Breast epithelium (tissue), 4 donors: ENCODE results near the gene PFKFB1. TPM values are rescaled to one million over a fixed set of nuclear protein-coding genes. Genes with fewer than 3 reads are reported as not detected.
A peak's percentile ranks its signal among the peaks of the same experiment; 100 is the strongest.

Experiments used
- DNase-seq, 2 donors: peaks; one replicate each; pipeline ENCODE4 v3.0.0-alpha.2; 2019; ENCODE audit warnings: low spot score in 2 of 2
- H3K27ac ChIP-seq, 2 donors: fragments of 200-600 bp; sonication (generic) in 1 of 2; one replicate each; pipeline ENCODE4 v1.5.1; 2016 to 2019; ENCODE audit warnings: mild to moderate bottlenecking in 1 of 2
- H3K27me3 ChIP-seq, 2 donors: fragments of 200-600 bp; sonication (generic) in 1 of 2; one replicate each; pipeline versions ENCODE4 v1.5.1 to v1.6.0; 2017 to 2019; ENCODE audit warnings: control low read depth in 1 of 2, mild to moderate bottlenecking in 1 of 2
- H3K36me3 ChIP-seq: fragments of 200-600 bp; one replicate; pipeline ENCODE4 v1.5.1; 2019
- H3K4me1 ChIP-seq, 2 donors: fragments of 200-600 bp; sonication (generic); one replicate each; pipeline ENCODE4 v1.5.1; 2016 to 2019; ENCODE audit warnings: control low read depth in 1 of 2
- H3K4me3 ChIP-seq, 3 donors: fragments of 200-600 bp; sonication (generic); 1 replicate in 2 of 3; 2 replicates in 1 of 3; pipeline ENCODE4 v1.5.1; 2016 to 2019; ENCODE audit warnings: mild to moderate bottlenecking in 3 of 3, moderate library complexity in 2 of 3
- H3K9me3 ChIP-seq, 2 donors: fragments of 200-600 bp; sonication (generic) in 1 of 2; one replicate each; pipeline ENCODE4 v1.5.1; 2016 to 2019; ENCODE audit warnings: control low read depth in 1 of 2
- CTCF ChIP-seq, 3 donors: fragments of 450-650 bp; IDR thresholded peaks; one replicate each; pipeline ENCODE4 v1.5.1; 2016 to 2017; ENCODE audit warnings: antibody characterized with exemption in 3 of 3, mild to moderate bottlenecking in 3 of 3, moderate library complexity in 3 of 3
- POLR2A ChIP-seq: fragments of 450-650 bp; IDR thresholded peaks from one replicate; pipeline ENCODE4 v1.6.1; 2016; ENCODE audit warnings: antibody characterized with exemption, mild to moderate bottlenecking, moderate library complexity
- POLR2AphosphoS5 ChIP-seq, 3 donors: sonication (generic); formaldehyde crosslinking; IDR thresholded peaks; one replicate each; pipeline ENCODE4 v1.6.1; 2017; ENCODE audit warnings: antibody characterized with exemption in 3 of 3
- intact Hi-C: fragments of 100-400 bp; cut with DNase I; formaldehyde crosslinking; loops from one replicate; pipeline ENCODE4 v1.15.1; 2023; ENCODE audit warnings: low total_unique reads
- total RNA-seq, 3 donors: library from RNA; depleted of rRNA; stranded (reverse); fragments of >200 nt; gene quantifications; one replicate each; pipeline ENCODE4 v1.1.0, GENCODE V29; 2016

PFKFB1 gene
- total RNA-seq, 3 donors from 2014 or later: 2.6 to 18.7 (median 3.1) TPM

- Histone ChIP-seq H3K27me3 (peaks cover 0 to 53% of the 10 kb centered on the region in 2 donors), H3K27ac (no peak overlapping the region), H3K9me3 (no peaks in the 10 kb centered on the region), H3K4me1 (no peaks in the 10 kb centered on the region), H3K4me3 (no peak overlapping the region), H3K36me3 (no peaks in the 10 kb centered on the region)
- TF ChIP-seq POLR2A: no peak
- no peak for TF ChIP-seq POLR2AphosphoS5 (IDR thresholded peaks at IDR 0.05)
- no peak for TF ChIP-seq CTCF (IDR thresholded peaks at IDR 0.05)
- intact Hi-C loops: no loop called here
- no peak for DNase-seq
These were observed 20.9 kb upstream of the PFKFB1 start for GRCh38 chrX:55014897-55015299.

GRCh38 chrX:55011294-55011693 is 17.3 kb upstream of the PFKFB1 start:
- no peak overlapping the region for H3K27ac ChIP-seq
- no peaks in the 10 kb centered on the region for H3K9me3 ChIP-seq
- DNase-seq: no peak
- H3K27me3 ChIP-seq: peaks cover 0 to 51% of the 10 kb centered on the region in 2 donors
- no peaks in the 10 kb centered on the region for H3K36me3 ChIP-seq
- no peak overlapping the region for H3K4me3 ChIP-seq
- TF ChIP-seq POLR2AphosphoS5 (IDR thresholded peaks at IDR 0.05) (no peak), POLR2A (no peak), CTCF (IDR thresholded peaks at IDR 0.05) (no peak)
- H3K4me1 ChIP-seq: no peaks in the 10 kb centered on the region
- intact Hi-C loops: no loop called here

GRCh38 chrX:55008571-55009358 is 14.8 kb upstream of the PFKFB1 start:
- H3K4me3 ChIP-seq: no peak overlapping the region
- H3K27me3 ChIP-seq: peaks cover 0 to 42% of the 10 kb centered on the region in 2 donors
- peak overlapping the region; percentile 73 to 76 for H3K27ac ChIP-seq
- TF ChIP-seq POLR2AphosphoS5 (IDR thresholded peaks at IDR 0.05) (no peak), POLR2A (no peak), CTCF (IDR thresholded peaks at IDR 0.05) (no peak)
- H3K9me3 ChIP-seq: no peaks in the 10 kb centered on the region
- intact Hi-C loops: no loop called here
- H3K4me1 ChIP-seq: no peaks in the 10 kb centered on the region
- no peak for DNase-seq
- no peaks in the 10 kb centered on the region for H3K36me3 ChIP-seq

- TF ChIP-seq POLR2A (no peak), POLR2AphosphoS5 (IDR thresholded peaks at IDR 0.05) (no peak), CTCF (IDR thresholded peaks at IDR 0.05) (no peak)
- peak overlapping the region; percentile 70 to 73 for H3K27ac ChIP-seq
These were observed 13.7 kb upstream of the PFKFB1 start for GRCh38 chrX:55007656-55008055.

GRCh38 chrX:55006827-55007621 is 13.0 kb upstream of the PFKFB1 start:
- H3K27me3 ChIP-seq: peaks cover 0 to 41% of the 10 kb centered on the region in 2 donors
- no peak for TF ChIP-seq POLR2AphosphoS5 (IDR thresholded peaks at IDR 0.05)
- TF ChIP-seq CTCF (IDR thresholded peaks at IDR 0.05): no peak
- no peak for TF ChIP-seq POLR2A

More at GRCh38 chrX:55007656-55008055, 13.7 kb upstream of the PFKFB1 start:
- Histone ChIP-seq H3K9me3 (no peaks in the 10 kb centered on the region), H3K4me3 (no peak overlapping the region), H3K36me3 (no peaks in the 10 kb centered on the region), H3K27me3 (peaks cover 0 to 35% of the 10 kb centered on the region in 2 donors), H3K4me1 (no peaks in the 10 kb centered on the region)
- DNase-seq: no peak
- intact Hi-C loops: no loop called here

More at GRCh38 chrX:55006827-55007621, 13.0 kb upstream of the PFKFB1 start:
- DNase-seq: no peak
- Histone ChIP-seq H3K9me3 (no peaks in the 10 kb centered on the region), H3K36me3 (no peaks in the 10 kb centered on the region), H3K27ac (peak overlapping the region in 1 of 2 donors; percentile 70), H3K4me1 (no peaks in the 10 kb centered on the region), H3K4me3 (no peak overlapping the region)
- intact Hi-C loops: no loop called here
